Esophagus squamous epithelium (tissue), 5 donors: ENCODE data around the gene SCAPER. TPM values are rescaled to one million over a fixed set of nuclear protein-coding genes. Genes with fewer than 3 reads are reported as not detected.
A peak's percentile ranks its signal among the peaks of the same experiment; 100 is the strongest.

Source experiments
- DNase-seq: peaks from one replicate; lab custom pipeline; 2025; lab: John Stamatoyannopoulos, UW
- H3K27ac ChIP-seq, 4 donors: fragments of 200-600 bp; sonication (generic); one replicate each; pipeline ENCODE4 v1.5.1; 2016 to 2019; ENCODE audit warnings: mild to moderate bottlenecking in 1 of 4
- H3K27me3 ChIP-seq, 4 donors: fragments of 200-600 bp; sonication (generic); 1 replicate in 3 of 4; 2 replicates in 1 of 4; pipeline versions ENCODE4 v1.5.1 to v1.6.0; 2017 to 2021; ENCODE audit warnings: antibody characterized with exemption in 1 of 4
- H3K36me3 ChIP-seq, 3 donors: fragments of 200-600 bp; sonication (generic); one replicate each; pipeline ENCODE4 v1.5.1; 2016 to 2019
- H3K4me1 ChIP-seq, 3 donors: fragments of 200-600 bp; sonication (generic); one replicate each; pipeline ENCODE4 v1.5.1; 2017 to 2019
- H3K4me3 ChIP-seq, 4 donors: fragments of 200-600 bp; sonication (generic); 1 replicate in 3 of 4; 2 replicates in 1 of 4; pipeline ENCODE4 v1.5.1; 2016 to 2019; ENCODE audit warnings: mild to moderate bottlenecking in 2 of 4, moderate library complexity in 1 of 4
- H3K9me3 ChIP-seq, 3 donors: fragments of 200-600 bp; sonication (generic); one replicate each; pipeline ENCODE4 v1.5.1; 2016 to 2019
- CTCF ChIP-seq, 6 experiments: fragments of 450-650 bp in 4 of 6; fragments of 200-600 bp in 2 of 6; sonication (generic) in 2 of 6; IDR thresholded peaks; one replicate each; pipeline ENCODE4 v1.5.1; 2016 to 2019; ENCODE audit warnings: antibody characterized with exemption in 6 of 6, mild to moderate bottlenecking in 4 of 6, moderate library complexity in 4 of 6
- POLR2A ChIP-seq, 4 donors: fragments of 450-650 bp; IDR thresholded peaks; one replicate each; pipeline ENCODE4 v1.6.1; 2017; ENCODE audit warnings: antibody characterized with exemption in 4 of 4, mild to moderate bottlenecking in 4 of 4, moderate library complexity in 3 of 4
- WGBS, 2 donors: methylation state at CpG; one replicate each; pipeline ENCODE4 v1.1.5; 2018; 5-methylcytosine and 5-hydroxymethylcytosine counted together
- intact Hi-C: fragments of 100-400 bp; cut with DNase I; formaldehyde crosslinking; loops from one replicate; pipeline ENCODE4 v1.15.0; 2022
- total RNA-seq, 4 donors: library from RNA; depleted of rRNA; stranded (reverse); fragments of >200 nt; gene quantifications; one replicate each; pipeline ENCODE4 v1.1.0, GENCODE V29; 2016
- donor health status: DM: yes; HTN: yes; CAD: no.

Gene SCAPER
- total RNA-seq, 4 donors from 2014 or later = 18.3 to 30.1 (median 25.3) TPM

GRCh38 chr15:76930831-76931396 lies 25.8 kb upstream of the SCAPER start:
- 14 to 19% methylated on average over 6 to 7 of the region's 7 CpGs for WGBS, 2 donors
- H3K4me3 ChIP-seq = peak overlapping the region; percentile 53 to 93 (median 83)
- peaks cover 2 to 35% (median 6%) of the 10 kb centered on the region in 3 donors for H3K4me1 ChIP-seq
- peak overlapping the region; percentile 78 to 92 (median 88) for H3K27ac ChIP-seq
- no peaks in the 10 kb centered on the region for H3K27me3 ChIP-seq
- no peak for DNase-seq
- peaks cover 0 to 32% (median 0%) of the 10 kb centered on the region in 3 donors for H3K36me3 ChIP-seq
- TF ChIP-seq CTCF (IDR thresholded peaks at IDR 0.05) (no peak), POLR2A (IDR thresholded peaks at IDR 0.05) (no peak)
- intact Hi-C loops = no loop called here
- no peaks in the 10 kb centered on the region for H3K9me3 ChIP-seq

- H3K4me3 ChIP-seq = no peak overlapping the region
- H3K27ac ChIP-seq = no peak overlapping the region
- intact Hi-C loops = no loop called here
- H3K36me3 ChIP-seq = peaks cover 0 to 15% (median 0%) of the 10 kb centered on the region in 3 donors
- peaks cover 2 to 27% (median 6%) of the 10 kb centered on the region in 3 donors for H3K4me1 ChIP-seq
- no peak for DNase-seq
- H3K27me3 ChIP-seq = no peaks in the 10 kb centered on the region
- TF ChIP-seq CTCF (IDR thresholded peaks at IDR 0.05) (no peak), POLR2A (IDR thresholded peaks at IDR 0.05) (no peak)
- H3K9me3 ChIP-seq = no peaks in the 10 kb centered on the region
Measured at GRCh38 chr15:76929011-76929760, 24.0 kb upstream of the SCAPER start.

- H3K27me3 ChIP-seq = peaks cover 0 to 6% (median 0%) of the 10 kb centered on the region in 4 donors
- H3K36me3 ChIP-seq = peaks cover 0 to 5% (median 0%) of the 10 kb centered on the region in 3 donors
- H3K4me1 ChIP-seq = peaks cover 2 to 21% (median 6%) of the 10 kb centered on the region in 3 donors
- H3K9me3 ChIP-seq = no peaks in the 10 kb centered on the region
- no peak overlapping the region for H3K4me3 ChIP-seq
- no peak for TF ChIP-seq CTCF (IDR thresholded peaks at IDR 0.05)
- TF ChIP-seq POLR2A (IDR thresholded peaks at IDR 0.05) = no peak
- 72 to 85% methylated on average over 3 of the region's 3 CpGs for WGBS, 2 donors
- intact Hi-C loops = no loop called here
- no peak for DNase-seq
- no peak overlapping the region for H3K27ac ChIP-seq
Measured at GRCh38 chr15:76928201-76928600, 23.1 kb upstream of the SCAPER start.

- H3K4me1 ChIP-seq = peaks cover 0 to 4% (median 0%) of the 10 kb centered on the region in 3 donors
- H3K9me3 ChIP-seq = no peaks in the 10 kb centered on the region
- TF ChIP-seq POLR2A (IDR thresholded peaks at IDR 0.05) = no peak
- no peak for TF ChIP-seq CTCF (IDR thresholded peaks at IDR 0.05)
- peaks cover 0 to 29% (median 0%) of the 10 kb centered on the region in 4 donors for H3K27me3 ChIP-seq
- intact Hi-C loops = no loop called here
- 67 to 81% methylated on average over 1 to 4 of the region's 13 CpGs for WGBS, 2 donors
- DNase-seq = no peak
- H3K36me3 ChIP-seq = no peaks in the 10 kb centered on the region
- H3K4me3 ChIP-seq = no peak overlapping the region
- no peak overlapping the region for H3K27ac ChIP-seq
Measured at GRCh38 chr15:76916369-76916768, 11.2 kb upstream of the SCAPER start.

GRCh38 chr15:76913737-76914136 lies 8.6 kb upstream of the SCAPER start:
- Histone ChIP-seq H3K4me3 (no peak overlapping the region), H3K36me3 (no peaks in the 10 kb centered on the region), H3K27ac (no peak overlapping the region), H3K27me3 (peaks cover 0 to 24% (median 0%) of the 10 kb centered on the region in 4 donors), H3K9me3 (no peaks in the 10 kb centered on the region), H3K4me1 (peaks cover 0 to 4% (median 0%) of the 10 kb centered on the region in 3 donors)
- DNase-seq = no peak
- 62 to 77% methylated on average over 2 of the region's 2 CpGs for WGBS, 2 donors
- intact Hi-C loops = no loop called here
- TF ChIP-seq CTCF (IDR thresholded peaks at IDR 0.05) (no peak), POLR2A (IDR thresholded peaks at IDR 0.05) (no peak)
